ENCODE measurements around the gene KLRK1.

The KLRK1 gene

GRCh38 chr12:10363914-10364814, 25.7 kb downstream of the KLRK1 start:
- TF ChIP-seq GATA3 (IDR thresholded peaks at IDR 0.05; ENCODE audit: low read depth, low read length), result no peak
- no peak for TF ChIP-seq GATA2 (IDR thresholded peaks at IDR 0.05; ENCODE audit: low read depth, low read length)

GRCh38 chr12:10363658-10363913, 26.3 kb downstream of the KLRK1 start:
- TF ChIP-seq GATA2 (IDR thresholded peaks at IDR 0.05; ENCODE audit: low read depth, low read length), result no peak
- TF ChIP-seq GATA3 (IDR thresholded peaks at IDR 0.05; ENCODE audit: low read depth, low read length), result no peak

- TF ChIP-seq GATA3 (IDR thresholded peaks at IDR 0.05; ENCODE audit: low read depth, low read length) (no peak), GATA2 (IDR thresholded peaks at IDR 0.05; ENCODE audit: low read depth, low read length) (no peak)
Measured at GRCh38 chr12:10362828-10363657, 26.8 kb downstream of the KLRK1 start.

- TF ChIP-seq GATA2 (IDR thresholded peaks at IDR 0.05; ENCODE audit: low read depth, low read length), result no peak
- TF ChIP-seq GATA3 (IDR thresholded peaks at IDR 0.05; ENCODE audit: low read depth, low read length), result no peak
Measured at GRCh38 chr12:10362325-10362724, 27.5 kb downstream of the KLRK1 start.

GRCh38 chr12:10361622-10362021, 28.2 kb downstream of the KLRK1 start:
- TF ChIP-seq GATA3 (IDR thresholded peaks at IDR 0.05; ENCODE audit: low read depth, low read length) (no peak), GATA2 (IDR thresholded peaks at IDR 0.05; ENCODE audit: low read depth, low read length) (no peak)

GRCh38 chr12:10361084-10361483, 28.8 kb downstream of the KLRK1 start:
- TF ChIP-seq GATA3 (IDR thresholded peaks at IDR 0.05; ENCODE audit: low read depth, low read length), result no peak
- TF ChIP-seq GATA2 (IDR thresholded peaks at IDR 0.05; ENCODE audit: low read depth, low read length), result no peak

- TF ChIP-seq GATA2 (IDR thresholded peaks at IDR 0.05; ENCODE audit: low read depth, low read length), result no peak
- no peak for TF ChIP-seq GATA3 (IDR thresholded peaks at IDR 0.05; ENCODE audit: low read depth, low read length)
Measured at GRCh38 chr12:10358969-10359368, 30.9 kb downstream of the KLRK1 start.

GRCh38 chr12:10358131-10358530, 31.7 kb downstream of the KLRK1 start:
- TF ChIP-seq GATA3 (IDR thresholded peaks at IDR 0.05; ENCODE audit: low read depth, low read length) (no peak), GATA2 (IDR thresholded peaks at IDR 0.05; ENCODE audit: low read depth, low read length) (no peak)

GRCh38 chr12:10354502-10354901, 35.3 kb downstream of the KLRK1 start:
- no peak for TF ChIP-seq GATA2 (IDR thresholded peaks at IDR 0.05; ENCODE audit: low read depth, low read length)
- TF ChIP-seq GATA3 (IDR thresholded peaks at IDR 0.05; ENCODE audit: low read depth, low read length), result no peak

- TF ChIP-seq GATA3 (IDR thresholded peaks at IDR 0.05; ENCODE audit: low read depth, low read length), result no peak
- no peak for TF ChIP-seq GATA2 (IDR thresholded peaks at IDR 0.05; ENCODE audit: low read depth, low read length)
Measured at GRCh38 chr12:10354071-10354470, 35.8 kb downstream of the KLRK1 start.

- TF ChIP-seq GATA2 (IDR thresholded peaks at IDR 0.05; ENCODE audit: low read depth, low read length) (no peak), GATA3 (IDR thresholded peaks at IDR 0.05; ENCODE audit: low read depth, low read length) (no peak)
Measured at GRCh38 chr12:10341892-10342509, 47.8 kb downstream of the KLRK1 start.

GRCh38 chr12:10339053-10339840, 50.6 kb downstream of the KLRK1 start:
- TF ChIP-seq GATA3 (IDR thresholded peaks at IDR 0.05; ENCODE audit: low read depth, low read length), result no peak
- TF ChIP-seq GATA2 (IDR thresholded peaks at IDR 0.05; ENCODE audit: low read depth, low read length), result no peak

GRCh38 chr12:10331642-10332239, 58.1 kb downstream of the KLRK1 start:
- TF ChIP-seq GATA3 (IDR thresholded peaks at IDR 0.05; ENCODE audit: low read depth, low read length) (no peak), GATA2 (IDR thresholded peaks at IDR 0.05; ENCODE audit: low read depth, low read length) (no peak)
